ENCODE measurements around the gene LRP1B.
A peak's percentile ranks its signal among the peaks of the same experiment; 100 is the strongest.

The LRP1B gene

GRCh38 chr2:141947396-141948114 is 183.3 kb downstream of the LRP1B start:
- no peak for DNase-seq

DNA sequence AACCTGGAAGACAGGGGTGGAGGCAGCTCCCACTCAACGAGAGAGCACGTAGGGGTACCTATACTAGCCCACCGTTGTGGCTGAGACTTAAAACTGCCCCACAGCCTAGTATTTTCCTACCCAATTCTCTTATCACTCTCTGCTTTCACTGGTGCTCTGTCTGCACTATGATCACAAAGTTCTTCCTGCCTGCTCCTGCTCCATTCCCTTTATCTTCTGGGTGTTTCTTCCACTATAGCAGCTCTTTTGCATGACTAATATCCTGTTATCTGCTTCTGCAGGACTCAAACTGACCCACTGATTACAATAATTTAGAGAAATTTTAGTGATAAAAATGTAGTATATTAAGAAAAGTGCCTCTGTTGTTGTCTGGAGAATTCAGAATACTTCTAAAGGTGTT is 184.8 kb downstream of the LRP1B start:
- DNase-seq = no peak

DNA sequence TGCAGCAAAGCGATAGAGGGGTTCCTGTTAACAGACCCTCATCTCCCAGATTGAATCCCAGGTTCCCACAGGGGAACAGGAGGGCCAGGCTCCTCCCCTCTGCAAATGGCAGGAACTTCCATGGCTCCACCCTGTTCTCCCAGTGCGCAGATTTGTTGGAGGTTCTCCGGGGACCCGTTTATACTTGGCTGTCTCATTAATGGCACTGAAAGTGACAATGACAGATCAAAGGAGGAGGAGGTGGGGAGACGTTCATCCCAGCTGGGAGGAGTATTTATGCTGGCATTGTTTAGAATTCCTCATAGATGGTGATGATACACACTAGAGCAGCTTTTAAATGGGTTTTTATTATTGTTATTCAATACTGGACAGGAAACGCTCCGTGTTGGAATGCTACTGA is 186.9 kb downstream of the LRP1B start:
- DNase-seq = no peak

DNA sequence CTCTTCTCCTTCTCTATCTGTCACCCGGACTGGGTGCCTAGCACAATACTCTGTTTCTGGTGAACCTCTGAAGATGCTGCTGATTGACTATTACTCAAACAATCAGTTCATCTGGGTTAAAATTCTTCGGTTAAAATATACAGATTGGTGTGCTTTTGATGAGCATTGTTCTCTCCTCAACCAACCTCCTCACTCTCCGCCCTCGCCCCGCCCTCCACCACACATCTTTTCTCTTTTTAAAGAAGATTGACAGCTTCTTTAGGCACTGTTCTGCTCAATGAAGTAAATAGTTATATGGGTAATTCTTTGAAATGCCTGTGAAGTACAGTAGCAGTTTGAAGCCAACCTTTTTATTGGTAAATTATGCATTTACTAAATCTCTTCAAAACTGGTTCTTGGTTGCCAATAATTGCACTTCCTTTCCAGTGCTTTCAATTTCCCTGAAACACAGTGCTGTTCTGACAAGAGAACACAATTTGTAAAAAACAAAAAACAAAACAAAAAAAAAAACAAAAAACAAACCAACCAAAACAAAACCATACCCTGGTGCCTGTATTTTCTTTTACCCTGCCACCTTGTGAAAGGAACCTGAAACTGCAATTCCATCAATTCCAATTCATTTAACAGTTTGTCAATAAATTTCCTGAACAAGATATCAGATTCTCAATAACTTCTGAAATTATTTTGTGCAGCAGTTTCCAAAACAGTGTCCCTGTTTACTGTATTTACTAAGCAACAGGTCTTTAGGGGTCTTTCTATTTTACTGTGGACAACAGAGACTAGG is 188.6 kb downstream of the LRP1B start:
- DNase-seq = no peak

DNA sequence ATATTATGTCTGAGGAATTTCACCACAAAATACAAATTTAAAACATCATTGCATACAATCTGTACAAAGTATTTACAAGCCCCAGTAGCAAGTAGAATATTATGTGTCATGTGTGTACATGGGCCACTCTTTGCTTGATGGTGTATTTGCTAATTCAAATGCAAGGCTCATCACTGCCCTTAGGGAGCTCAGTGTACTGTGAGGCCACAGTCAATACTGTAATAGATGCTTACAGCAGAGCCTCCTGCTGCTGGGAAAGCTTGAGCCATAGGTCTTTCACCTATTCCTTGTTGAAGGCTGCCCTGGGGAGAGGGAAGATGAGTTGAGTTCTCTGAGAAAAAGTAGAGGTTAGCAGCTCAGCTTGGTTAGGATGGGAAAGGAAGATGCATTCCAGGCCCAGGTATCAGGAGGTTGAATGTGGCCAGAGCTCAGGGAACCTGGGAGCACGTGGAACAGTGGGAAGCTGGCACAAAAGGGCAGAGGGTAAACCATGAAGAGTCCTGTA is 189.6 kb downstream of the LRP1B start:
- no peak for DNase-seq

DNA sequence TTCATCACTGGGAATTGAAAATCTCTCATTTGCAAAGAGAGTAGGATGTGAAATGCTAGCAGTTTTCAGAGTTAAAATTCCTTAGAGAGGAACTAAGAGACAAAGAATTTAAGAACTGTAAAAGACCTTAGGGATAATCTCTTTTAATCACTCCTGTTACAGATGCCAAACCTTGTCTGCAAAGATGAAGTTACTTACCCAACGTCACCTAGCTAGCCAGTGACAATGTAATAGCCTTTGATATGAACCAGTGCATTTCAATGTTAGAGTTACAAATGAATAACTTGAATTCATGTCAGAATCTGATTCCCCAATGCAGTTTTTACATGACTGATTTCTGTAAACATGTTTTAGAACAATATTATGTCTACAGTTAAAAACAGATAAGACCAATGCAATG is 190.1 kb downstream of the LRP1B start:
- DNase-seq = no peak

DNA sequence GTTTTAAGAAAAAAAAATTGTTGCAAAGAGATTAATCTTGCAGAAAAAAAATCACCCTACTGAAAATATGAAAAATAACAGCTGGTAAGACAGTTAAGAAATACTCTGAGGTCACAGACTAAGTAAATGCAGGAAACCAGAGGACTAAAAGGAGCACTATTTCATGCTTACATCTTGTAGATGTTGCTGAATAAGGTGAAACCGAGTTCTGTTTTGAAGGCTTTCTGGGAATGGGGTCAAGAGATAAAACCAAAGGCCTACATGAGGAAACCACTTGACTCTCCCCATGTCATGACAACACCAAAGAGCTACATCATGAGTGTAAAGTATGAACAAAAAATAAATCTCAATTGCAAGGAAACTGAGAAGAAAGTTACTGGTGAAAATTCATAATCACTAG is 197.6 kb downstream of the LRP1B start:
- DNase-seq = no peak

DNA sequence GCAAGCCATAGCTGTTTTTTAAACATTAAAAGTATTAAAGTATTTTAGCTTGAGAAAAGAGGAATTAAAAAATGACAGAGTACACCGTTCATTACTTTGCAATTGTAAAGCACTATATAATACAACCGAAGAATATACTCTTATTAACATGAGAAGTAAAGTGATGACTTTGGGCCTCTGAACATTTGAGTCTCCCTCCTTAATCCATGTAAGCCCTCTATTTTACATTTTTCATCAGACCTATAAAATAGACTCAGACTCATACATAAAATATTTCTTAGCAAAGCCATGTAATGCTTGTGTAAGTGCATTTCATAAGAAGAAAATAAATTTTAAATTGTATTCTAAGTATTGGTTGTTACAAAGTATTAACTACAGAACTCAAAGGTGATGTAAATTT is 198.6 kb downstream of the LRP1B start:
- DNase-seq = no peak

DNA sequence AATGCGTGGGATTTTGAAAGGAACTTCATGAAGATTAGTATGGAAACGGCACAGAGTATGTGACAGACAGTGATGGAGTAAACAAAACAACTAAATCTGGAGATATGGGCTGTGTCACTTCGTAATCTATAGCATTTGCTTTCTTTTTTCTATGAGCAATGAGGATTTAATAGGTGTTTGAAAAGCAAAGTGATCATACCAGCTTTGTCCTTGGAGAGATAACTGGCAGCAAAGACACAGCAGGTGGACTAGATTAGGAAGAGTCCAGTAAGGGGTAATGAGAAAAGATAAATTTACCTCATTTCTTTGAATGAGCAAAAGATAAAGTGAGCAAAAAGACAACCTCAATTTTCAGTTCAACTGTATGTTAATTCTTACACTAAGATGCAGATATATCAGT is 199.0 kb downstream of the LRP1B start:
- no peak for DNase-seq

GRCh38 chr2:141930803-141931202 is 200.0 kb downstream of the LRP1B start:
- no peak for DNase-seq

DNA sequence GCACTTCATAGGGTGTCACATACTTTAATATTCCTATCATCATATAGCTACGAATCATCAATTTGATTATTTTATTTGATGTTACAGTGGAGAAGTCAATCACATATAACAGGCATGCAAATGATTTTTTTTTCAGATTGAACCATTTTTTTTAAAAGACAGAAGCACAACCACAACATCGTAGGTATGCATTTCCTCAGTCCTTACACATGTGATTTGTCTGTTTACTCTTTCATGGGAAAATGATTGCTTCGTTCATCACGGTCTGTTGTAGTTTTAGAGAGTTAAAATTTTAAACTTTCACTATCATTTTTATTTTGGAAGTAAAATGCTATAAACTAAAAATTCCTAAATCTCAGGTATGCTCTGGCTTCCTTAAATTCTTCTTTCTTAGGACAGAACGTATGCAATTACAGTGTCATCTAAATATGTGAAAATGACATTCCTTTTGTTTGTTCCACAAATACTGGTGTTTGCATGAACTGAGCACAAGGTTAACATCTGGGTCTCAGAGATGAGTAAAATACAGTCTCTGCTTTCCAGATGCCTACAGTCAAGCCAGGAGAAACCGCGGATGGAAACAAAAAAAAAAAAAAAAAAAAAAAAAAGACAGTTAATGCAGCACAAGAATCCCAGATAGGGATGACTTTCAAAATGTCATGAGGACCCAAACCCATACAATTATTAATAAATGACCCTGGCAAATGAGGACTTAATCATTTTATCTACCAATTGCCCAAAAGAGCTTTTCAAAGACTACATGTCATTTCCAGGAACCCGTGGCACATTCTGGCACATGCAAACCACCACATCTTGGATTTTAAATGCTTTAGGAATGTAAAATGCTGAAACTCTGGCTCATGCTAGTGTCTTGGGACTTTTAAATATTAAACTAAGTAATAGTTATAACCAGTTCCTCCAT is 201.2 kb downstream of the LRP1B start:
- DNase-seq = no peak

DNA sequence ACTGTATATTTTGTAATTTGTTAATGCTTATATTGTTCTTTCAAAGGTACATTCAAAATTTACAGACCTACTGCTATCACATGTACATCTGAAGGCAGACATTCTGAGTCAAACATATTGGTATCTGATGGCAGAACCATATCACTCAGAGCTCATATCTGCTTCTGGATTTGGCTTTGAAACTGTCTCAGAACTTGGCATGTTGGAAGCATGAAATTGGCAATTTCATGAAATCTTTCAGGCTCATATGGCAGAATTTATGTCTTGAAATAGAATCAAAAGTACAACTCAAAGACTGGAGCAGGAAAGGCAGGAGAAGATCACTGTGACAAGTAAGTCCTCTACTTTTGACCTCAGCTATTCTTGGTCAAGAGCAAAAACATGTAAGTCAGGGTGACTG is 202.3 kb downstream of the LRP1B start:
- DNase-seq = no peak

DNA sequence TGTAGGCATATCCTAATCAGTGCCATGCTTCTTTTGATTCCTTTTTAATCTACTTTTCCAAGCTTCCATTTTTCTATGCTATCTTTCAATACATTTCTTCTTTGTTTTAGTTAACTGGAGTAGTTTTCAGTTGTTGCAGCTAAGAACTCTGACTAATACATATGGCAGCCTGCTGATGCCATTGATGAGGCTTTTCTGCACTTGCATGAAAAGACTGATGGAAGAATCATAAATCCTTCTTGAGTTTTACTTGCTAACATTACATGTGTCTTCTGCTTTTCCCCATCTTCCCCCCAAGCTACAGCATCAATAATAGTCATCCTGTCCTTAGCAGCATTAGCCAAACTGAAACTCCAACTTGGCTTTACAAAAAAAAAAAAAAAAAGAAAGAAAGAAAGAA is 203.3 kb downstream of the LRP1B start:
- DNase-seq = peak; percentile 22

- DNase-seq = no peak
Observed at GRCh38 chr2:141925511-141925910, 205.3 kb downstream of the LRP1B start.

DNA sequence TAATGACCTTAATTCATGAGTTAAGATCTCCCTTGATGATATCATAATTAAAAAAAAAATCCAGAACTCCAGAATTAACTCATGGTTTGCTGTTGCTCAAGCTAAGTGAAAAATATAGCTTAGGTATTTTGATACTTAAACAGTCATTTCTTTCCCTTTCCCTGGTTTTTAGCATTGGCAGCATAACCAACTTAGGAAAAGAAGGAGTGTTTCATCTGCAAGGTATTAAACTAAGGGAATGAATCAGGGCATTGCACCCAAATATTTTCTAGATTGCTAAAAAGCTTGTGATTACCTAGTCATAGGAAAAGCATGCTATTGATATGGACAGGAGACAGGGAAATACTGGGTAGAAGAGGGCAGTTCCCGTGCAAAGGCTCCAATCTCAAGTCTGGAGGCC is 207.2 kb downstream of the LRP1B start:
- DNase-seq = peak; percentile 34

- DNase-seq = peak; percentile 10
Observed at GRCh38 chr2:141911485-141912066, 219.2 kb downstream of the LRP1B start.

- DNase-seq = no peak
Observed at GRCh38 chr2:141906678-141907077, 224.1 kb downstream of the LRP1B start.

DNA sequence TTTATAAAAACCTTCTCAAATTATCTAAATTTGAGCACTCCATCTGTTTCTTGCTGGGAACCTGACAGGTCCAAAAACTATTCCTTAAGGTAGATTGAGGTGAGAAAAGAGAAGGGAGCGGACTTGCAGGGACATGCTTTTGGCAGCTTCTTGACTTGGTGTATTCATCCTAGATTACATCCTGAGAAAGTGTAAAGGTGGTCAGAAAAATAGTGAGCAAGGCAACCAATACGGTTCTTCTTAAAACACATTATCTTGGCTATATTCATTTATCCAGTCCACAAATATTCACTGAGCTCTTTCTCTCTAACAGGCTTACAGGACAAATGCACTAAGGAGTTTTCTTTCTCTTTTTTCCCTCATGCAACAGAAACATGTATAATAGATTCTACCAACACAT is 230.0 kb downstream of the LRP1B start:
- no peak for DNase-seq

- no peak for DNase-seq
Observed at GRCh38 chr2:141899740-141900139, 231.1 kb downstream of the LRP1B start.

DNA sequence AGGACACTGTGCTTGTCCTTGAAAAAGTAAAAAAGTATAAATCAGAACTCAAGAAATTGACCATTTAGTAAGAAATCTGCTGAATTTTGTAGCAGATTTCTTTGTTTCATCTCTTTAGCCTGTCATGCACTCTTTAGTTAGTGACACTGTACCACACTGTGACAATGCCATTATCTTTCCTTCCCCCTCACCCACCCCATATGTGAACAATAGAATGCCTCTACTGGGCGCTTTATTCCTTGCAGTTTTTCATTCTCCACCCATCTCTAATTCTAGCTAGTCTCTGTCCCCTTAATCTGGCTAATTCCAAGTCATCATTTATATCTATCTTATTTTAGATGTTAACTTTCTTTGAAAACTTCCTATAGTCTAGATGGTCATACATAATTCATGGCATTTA is 241.0 kb downstream of the LRP1B start:
- no peak for DNase-seq

DNA sequence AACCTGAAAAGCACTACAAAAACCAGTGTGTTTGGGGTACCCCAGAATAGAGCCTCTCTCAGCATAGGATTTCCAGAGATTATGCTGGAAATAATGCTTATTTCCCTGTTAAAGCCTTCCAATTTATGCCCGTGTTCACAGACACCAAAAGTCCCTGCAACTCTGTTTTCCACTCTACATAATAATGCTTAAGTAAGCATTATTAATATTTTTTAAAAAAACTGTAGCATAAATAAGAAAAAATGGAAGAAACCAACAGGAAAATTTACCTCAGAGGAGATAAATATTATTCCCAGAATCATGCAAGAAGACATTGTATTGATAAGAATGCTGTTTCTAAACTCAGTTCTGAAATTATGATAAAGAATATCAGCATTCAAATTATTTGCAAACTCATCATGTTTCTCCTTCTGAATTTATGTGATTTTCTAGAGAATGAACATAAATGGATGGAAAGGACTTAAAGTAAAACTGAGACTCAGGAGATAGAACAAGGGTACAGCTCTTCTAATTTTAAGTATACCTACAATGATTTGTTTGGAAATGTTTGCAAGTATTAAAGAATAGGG is 241.7 kb downstream of the LRP1B start:
- DNase-seq = no peak

- DNase-seq = peak; percentile 1
Observed at GRCh38 chr2:141887363-141887762, 243.5 kb downstream of the LRP1B start.
